Ammon's horn (tissue), 1 donor: Measurements from ENCODE around the gene SH2D4B.
"Not testable (repeated sequence)": the region's sequence is repeated elsewhere in the genome, so short reads cannot be mapped to it uniquely, and the experiment has no call there.

Source experiments
- DNase-seq: peaks from one replicate; pipeline ENCODE4 v3.0.0-alpha.2; 2016; ENCODE audit warnings: low spot score

SH2D4B gene

DNA sequence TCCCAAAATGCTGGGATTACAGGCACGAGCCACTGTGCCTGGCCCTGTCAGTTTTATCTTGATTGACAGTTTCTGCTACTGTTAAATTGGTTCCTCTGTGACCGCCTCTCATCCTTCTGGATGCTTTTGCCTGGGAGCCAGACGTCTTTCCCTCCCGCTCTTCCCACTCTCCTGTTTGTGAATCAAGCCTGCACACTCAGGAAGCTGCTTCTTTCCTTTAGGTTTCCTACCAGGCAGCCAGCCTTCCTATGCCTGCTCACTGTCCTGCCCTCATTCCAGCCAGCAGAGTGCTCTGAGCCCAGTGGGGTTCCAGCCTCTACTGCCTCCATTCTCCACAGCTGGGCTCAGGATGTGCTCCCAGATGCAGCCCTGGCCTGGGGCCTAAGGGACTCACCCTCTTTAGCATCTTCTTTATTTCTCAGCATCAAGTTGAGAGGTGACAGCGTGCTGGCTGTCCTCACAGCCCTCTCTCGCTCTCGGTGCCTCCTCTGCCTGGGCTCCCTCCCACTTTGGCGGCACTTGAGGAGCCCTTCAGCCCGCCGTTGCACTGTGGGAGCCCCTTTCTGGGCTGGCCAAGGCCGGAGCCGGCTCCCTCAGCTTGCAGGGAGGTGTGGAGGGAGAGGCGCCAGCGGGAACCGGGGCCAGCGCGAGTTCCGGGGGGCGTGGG, 5.1 kb downstream of the SH2D4B start:
- DNase-seq: peak; percentile 53

DNA sequence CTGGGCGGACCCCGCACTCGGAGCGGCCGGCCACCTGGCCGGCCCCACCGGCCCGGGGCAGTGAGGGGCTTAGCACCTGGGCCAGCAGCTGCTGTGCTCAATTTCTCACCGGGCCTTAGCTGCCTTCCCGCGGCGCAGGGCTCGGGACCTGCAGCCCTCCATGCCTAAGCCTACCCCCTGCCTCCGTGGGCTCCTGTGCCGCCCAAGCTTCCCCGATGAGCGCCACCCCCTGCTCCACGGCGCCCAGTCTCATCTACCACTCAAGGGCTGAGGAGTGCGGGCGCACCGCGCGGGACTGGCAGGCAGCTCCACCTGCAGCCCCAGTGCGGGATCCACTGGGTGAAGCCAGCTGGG, 5.6 kb downstream of the SH2D4B start:
- DNase-seq: not testable (repeated sequence)

DNA sequence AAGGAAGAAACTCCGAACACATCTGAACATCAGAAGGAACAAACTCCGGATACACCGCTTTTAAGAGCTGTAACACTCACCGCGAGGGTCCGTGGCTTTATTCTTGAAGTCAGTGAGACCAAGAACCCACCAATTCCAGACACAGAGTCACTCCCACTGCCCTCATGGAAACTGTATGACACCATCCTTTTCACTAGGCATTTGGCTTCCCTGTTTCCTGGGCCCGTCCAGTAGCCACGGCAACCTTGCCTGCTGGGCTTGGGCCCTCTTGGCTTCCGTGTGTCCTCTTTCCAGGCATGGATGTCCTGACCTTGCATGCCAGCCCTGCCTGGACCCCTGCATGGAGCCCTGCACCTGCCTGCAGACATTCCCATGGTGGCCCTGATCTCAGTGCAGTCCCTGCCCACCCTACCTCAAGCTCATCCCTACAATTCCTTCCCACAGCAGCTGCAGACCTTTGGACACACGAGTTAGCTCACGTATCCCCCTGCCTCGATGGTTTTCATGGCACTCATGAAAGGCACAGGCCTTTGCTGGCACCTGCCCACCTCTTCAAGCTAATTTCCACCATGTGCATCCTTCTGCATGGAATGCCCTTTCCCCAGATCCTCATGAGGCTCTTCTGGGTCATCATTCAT, 6.7 kb downstream of the SH2D4B start:
- no peak for DNase-seq

DNA sequence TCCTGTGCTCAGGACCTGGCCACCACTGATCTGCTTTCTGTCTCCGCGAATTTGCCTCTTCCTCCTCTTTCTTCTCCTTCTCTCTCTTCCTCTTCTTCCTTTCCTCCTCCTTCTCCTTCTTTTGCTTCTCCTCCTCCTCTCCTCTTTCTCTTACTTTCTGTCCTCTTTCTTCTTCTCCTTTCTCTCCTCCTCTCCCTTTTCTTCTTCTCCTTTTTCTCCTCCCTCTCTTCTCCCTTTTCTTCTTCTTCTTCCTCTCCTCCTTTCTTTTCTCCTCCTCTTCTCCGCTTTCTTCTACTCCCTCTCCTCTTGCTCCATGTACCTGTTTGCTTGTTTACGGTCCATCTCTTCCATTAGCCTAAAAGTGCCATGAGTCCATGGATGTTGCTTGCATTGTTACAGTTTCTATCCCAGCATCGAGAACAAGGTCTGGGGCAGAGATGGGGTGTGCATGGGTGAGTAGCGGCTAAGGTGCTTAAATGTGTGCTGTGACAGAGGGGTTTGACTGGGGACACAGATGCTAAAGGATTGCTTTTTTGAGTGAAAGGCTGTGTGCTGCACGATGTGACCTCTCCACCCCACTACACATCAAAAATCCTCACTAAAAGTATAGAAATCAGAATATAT, 7.7 kb downstream of the SH2D4B start:
- no peak for DNase-seq

DNA sequence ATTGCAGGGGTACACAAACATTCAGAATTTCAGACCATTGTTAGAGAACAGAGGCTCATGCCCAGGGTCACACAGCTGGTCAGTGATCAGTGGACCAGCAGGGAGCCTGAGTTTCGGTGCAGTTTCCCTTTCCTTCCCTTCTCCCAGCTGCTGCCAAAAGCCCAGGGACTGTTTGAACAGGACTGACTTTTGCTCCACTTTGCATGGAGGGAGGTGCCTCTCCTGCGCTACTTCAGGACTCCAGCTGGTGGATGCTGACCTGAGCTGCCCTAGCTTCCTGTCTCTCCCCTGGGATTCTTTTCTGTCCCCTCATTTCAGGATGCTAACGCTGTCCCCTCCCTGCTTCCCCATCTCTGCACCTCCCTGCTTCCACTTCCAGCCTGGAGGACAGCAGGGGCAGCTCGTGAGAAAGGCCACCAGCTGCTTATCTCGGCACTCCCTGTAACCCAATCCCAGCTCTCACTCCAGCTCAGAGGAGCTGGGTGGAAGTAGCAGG, 14.5 kb downstream of the SH2D4B start:
- no peak for DNase-seq

DNA sequence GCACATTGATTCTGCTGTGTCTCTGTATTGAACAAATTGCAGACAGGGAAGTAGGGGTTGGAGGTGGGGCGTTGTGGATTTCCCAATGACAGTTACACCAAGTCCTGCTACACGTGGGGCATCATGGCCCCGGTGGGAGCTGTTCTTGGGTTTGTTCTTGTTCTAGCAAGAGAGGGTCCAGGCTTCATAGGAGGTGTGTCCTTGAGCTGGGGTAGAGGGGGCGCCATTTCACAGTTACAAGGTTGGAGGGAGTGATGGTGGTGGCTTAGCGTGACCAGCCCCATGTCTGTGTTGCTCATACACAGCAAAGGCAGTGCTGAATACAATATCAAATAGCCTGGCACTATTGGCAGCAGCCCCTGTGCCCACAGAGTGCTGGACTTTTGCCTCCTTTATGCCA, 15.7 kb downstream of the SH2D4B start:
- DNase-seq: no peak

DNA sequence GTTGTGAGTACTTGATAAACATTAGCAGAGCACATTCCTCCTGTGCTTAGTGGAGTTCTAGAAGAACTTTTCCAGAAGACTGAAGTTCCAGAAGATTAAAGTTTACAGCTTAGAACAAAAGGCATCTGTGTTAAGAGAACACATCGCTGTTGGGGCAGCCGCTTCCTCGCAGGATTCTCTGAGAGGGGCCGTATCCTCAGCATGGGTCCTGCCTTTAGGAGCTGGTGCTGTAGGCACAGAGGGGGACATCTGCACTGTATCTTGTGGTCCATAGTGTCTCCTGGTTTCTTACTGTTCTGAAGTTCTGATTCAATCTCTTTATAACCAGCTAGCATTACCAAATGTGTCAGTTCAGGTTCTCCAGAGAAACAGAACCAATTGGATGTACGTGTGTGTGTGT, 16.3 kb downstream of the SH2D4B start:
- no peak for DNase-seq

DNA sequence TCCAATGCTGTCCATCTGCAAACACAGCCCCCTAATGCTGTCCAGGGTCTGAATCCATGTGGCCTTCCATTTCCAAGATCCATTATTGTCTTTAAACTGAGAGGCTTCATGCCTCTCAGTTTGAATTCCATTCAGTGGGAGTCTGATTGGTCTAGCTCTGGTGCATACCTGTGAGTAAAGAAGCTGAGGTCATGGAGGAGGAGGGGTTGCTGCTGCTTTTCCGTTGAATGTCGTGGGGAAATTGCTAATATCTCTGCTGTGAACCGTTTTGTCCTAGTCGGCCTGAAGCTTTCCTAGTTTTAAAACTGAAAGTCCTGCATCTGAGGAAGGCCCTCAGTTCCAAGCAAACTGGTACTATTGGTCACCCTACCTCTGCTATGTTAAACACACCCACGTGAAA, 17.7 kb downstream of the SH2D4B start:
- DNase-seq: no peak

DNA sequence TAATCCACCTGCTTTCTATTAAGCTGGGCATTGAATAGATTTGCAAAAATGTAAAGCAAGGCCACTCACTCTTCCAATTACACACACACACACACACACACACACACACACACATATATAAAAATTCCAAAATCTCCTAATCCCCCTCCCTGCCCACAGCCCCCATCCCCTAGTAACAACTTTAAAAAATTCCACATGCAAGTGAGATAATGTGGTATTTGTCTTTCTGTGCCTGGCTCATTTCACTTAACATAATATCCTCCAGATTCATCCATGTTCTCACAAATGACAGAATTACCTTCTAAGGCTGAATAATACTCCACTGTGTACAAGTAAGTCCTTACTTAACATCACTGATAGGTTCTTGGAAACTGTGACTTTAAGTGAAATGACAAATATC, 24.2 kb downstream of the SH2D4B start:
- DNase-seq: no peak

DNA sequence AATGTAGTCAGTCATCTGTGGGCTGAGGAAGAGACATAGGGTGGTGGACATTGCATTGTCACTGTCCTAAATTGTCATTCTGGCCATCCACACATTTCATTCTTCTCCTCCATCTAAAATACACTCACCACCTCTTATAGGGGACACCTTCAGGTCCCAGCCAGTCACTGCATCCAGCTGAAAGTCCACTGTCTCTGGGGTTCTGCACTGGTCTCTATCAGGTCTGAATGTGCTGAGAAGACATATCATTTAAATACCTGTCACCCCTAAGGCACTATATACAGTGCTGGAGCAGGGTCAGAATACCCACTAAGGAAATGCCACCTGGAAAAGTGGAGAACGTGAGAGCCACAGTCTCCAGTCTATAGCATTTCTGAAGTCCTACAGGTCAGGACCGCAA, 29.6 kb downstream of the SH2D4B start:
- DNase-seq: no peak

DNA sequence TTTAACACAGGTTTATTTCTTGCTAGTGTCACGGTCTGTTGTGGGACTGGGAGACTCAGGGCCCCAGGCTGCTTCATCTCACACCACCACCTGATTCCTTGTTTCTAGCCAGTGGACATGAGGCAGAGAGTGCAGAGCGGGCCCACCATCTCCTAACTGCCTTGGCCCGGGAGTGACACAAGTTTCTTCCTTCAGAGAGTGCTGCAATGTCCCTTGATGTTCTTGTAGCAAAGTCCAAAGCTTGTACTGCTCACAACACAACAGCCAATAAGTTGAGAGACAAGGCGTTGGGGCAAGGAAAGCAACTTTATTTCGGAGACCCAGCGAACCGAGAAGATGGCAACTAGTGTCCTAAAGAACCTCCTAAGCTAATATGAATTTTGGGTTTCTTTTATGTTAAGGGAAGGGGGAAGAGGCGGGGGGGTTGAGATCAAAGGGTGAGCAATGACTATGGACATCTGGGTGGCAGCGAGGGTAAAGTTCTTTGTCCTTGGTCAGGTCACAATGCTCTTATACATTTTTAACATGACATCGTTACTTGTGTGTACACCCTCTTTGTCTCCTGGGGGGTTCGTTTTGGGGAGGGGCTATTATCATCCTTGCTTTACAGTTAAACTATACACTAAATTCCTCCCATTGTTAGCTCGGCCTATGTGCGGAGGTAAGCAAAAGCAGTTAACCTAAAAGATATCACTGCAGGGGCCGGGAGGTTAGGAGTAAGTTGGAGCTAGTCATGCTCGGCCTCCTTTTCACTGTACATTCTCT, 31.6 kb downstream of the SH2D4B start:
- no peak for DNase-seq

DNA sequence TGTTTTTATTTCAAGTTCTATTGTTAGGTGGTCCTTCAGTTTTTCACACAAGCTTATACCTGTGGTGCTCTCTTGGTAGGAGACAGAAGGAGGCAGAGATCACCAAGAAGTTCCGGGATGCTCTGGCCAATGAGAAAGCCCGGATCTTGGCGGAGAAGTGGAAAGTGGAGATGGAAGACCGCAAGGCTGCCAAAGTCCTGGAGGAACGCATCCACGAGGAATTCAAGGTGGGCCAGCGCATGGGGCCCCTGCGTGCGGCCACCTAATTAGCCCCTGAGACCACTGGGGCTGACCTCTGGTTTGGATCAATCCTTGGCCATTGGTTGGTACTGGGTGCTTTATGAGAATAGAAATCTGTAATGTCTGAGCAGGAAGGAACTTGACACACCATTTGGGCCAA, 33.6 kb downstream of the SH2D4B start:
- DNase-seq: no peak

DNA sequence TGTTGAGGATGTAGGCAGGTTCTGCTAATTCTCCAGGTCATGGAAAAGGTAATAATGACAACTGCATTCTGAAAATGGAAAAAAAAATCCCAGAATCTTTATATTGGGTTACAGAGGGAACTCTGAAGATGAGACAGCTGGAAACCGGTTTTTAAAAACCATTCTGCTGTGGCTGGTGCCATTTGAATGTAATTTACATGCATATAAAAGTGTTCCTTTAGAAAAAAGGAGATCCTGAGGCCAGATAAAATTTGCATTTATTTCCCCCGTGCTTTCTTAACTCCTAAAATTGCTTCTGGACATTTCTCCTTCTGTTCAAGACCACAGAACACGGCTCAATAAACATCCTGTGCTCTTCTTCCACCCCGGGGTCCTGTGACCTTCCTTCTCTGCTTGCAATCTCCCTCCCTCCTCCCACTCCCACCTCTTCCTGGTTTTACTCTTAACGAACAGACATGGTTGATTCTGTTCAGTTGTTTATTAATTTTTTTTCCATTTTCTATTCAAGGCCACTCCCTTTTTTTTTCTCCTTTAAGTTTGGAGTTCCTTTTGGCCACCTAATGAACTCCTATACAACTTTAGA, 41.6 kb downstream of the SH2D4B start:
- no peak for DNase-seq

DNA sequence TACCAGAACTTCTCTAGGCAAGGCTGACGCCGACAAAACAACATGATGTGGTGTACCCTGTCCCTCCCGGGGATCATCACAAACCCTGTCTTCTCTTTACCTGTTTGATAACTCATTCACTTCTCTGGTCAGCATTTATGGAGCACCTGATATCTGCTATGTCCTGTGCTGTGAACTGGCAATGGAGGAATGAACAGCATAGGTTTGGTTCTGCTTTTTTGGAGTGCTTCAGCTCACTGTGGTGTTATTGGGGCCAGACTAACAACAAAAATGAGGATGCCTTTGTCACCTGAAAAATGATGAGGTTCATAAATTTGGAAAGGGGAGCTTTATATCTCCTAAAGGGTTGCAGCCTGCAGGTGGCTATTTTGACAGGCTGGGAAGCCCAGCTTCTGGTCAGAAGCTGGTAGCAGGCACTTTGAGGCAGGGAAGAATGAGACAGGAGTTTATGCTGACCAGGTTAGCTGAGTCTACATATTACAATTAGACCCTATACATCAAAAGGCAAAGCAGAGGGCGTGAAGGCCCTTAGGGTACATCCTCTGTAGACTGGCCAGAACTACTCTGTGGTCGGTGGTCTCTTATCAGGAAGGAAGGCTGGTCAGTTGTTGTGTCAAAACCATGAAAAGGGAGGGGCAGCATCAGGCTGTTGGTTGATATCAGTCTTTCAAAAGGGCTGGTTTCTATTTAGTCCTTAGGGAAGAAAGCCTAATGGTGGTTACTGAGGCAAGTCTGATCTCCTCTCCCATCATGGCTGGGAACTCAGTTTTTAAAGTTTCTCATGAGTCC, 42.3 kb downstream of the SH2D4B start:
- DNase-seq: no peak

DNA sequence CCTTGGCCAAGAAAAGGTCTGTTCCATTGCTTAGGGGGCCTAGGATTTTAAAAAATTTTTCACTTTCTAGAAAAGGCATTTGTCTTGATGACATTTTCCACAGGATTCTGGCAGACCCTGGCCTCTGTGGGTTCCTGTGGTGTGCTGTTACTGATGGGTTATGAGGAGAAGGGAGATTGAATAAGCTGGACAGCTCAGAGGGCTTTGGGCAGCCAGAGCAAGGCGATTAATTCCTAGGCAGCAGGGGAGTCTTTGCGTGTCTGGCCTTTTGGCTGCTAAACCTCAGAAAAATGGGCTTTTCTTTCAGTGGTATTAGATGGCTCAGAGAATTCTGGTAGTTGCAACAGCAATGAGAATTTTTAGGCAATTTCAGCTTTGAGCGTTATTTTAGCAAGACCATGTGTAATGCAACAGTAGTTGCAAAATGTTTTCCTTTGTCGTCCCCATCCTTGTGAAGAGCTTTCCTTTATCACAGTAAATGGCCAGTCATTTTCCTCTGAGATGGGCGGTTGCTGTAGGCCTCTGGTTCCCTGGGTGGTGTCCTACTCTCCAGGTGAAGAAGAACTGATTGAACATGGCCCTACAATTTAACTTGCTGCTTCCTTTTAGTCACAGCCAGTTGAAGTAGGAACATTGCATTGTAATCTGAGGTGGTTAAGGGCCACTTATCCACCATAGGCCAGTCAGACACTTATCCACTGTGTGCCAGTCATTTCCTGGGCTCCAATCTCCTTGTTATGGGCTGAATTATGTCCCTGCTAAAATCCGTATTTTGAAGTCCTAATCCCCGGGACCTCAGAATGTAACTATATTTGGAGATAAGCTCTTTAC, 43.2 kb downstream of the SH2D4B start:
- no peak for DNase-seq

DNA sequence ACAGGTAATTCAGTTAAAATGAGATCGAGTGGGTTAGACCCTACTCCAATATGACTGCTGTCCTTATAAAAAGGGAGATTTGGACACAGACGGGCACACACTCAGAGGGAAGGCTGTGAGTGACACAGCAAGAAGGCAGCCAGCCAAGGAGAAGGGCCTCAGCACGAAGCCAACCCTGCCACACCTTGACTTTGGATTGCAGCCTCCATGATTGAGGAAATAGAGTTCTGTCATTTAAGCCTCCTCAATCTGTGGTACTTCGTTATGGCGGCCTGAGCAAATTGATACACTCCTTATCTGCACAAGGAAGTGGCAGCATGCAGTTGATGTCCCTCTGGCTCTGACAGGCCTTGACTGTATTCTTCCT, 43.8 kb downstream of the SH2D4B start:
- DNase-seq: no peak

DNA sequence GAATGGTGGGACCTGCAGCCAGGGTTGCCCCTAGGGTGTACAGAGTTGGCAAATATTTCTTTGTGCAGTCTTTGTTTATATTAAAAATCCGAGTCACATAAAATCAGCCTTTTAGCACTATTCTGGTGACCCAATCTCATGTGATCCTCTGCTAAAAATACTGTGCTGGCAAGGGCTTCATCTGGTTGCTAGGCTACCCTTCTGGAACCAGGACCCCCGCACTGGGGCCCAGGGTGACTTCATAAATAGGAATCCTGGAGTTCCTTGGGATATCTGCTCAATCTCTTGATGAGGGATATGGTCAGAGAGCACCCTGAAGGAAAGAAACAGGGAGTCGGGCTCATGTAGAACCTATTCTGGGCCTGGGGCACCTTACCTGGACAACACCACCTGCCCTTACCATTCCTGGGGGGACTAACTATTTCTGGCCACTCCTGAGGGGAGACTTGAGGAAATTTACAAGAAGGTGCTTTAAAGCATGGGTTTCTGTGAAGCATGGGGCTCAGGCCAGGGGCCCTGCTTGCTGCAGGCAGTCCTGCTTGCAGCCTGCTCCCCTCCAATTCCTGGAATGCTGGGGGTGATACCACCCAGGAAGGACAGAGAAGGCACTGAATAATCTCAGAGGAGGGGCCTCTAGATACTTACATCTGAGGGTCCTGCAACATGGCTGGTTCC, 44.7 kb downstream of the SH2D4B start:
- DNase-seq: no peak

DNA sequence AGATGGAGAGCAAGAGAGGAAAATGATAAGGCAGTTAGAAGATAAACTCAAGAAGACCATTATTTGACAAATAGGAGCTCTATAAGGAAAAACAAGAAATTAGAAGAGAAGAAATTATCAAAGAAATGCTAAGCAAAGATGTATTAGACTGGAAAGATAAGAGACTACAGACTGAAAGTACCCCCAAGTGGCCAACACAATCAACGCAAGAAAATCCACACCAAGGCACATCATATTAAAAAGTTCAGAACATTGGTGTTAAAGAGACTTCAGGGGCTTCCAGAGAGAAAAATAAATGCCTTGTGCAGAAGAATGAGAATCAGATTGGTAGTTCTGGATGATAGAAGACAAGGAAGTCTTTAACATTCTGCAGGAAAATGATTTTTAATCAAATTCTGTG, 46.0 kb downstream of the SH2D4B start:
- no peak for DNase-seq

DNA sequence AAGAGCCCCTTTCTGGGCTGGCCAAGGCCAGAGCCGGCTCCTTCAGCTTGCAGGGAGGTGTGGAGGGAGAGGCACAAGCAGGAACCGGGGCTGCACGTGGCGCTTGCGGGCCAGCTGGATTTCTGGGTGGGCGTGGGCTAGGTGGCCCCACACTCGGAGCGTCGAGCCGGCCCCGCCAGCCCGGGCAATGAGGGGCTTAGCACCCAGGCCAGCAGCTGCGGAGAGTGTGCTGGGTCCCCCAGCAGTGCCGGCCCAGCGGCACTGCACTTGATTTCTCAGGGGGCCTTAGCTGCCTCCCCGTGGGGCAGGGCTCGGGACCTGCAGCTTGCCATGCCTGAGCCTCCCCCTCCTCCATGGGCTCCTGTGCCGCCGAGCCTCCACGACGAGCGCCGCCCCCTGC, 48.1 kb downstream of the SH2D4B start:
- DNase-seq: no peak

DNA sequence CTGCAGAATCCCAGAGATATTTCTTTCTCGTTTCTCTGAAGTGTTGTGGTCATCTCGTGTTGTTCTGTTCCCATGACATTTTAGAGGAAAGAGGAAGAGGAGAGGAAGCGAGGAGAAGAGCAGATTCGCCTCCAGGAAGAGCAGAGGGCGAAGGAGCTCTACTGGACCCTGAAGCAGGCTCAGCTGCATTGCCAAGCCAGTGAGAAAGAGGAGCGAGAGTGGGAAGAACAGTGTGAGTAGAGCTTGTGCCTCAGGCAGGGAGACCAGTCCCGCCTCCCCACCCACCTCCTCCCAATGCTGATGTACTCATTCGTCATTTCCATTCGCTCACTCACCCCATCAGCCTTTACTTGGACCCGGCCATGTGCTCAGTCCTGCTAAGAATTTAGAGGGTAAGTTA, 50.8 kb downstream of the SH2D4B start:
- no peak for DNase-seq
